ENCODE results near the gene ITPKB.

The ITPKB gene

GRCh38 chr1:226605318-226605950 lies 133.6 kb downstream of the ITPKB start:
- Mint-ChIP-seq H3K4me3 (no peak overlapping the region), H3K27ac (peak overlapping the region in 2 of 3 experiments; percentile 90 to 96), H3K9me3 (no peaks in the 10 kb centered on the region), H3K27me3 (ENCODE audit: low read depth) (no peaks in the 10 kb centered on the region), H3K36me3 (ENCODE audit: low read depth) (no peaks in the 10 kb centered on the region), H3K4me1 (peaks cover 54% of the 10 kb centered on the region)
- TF ChIP-seq, protein P1, sequence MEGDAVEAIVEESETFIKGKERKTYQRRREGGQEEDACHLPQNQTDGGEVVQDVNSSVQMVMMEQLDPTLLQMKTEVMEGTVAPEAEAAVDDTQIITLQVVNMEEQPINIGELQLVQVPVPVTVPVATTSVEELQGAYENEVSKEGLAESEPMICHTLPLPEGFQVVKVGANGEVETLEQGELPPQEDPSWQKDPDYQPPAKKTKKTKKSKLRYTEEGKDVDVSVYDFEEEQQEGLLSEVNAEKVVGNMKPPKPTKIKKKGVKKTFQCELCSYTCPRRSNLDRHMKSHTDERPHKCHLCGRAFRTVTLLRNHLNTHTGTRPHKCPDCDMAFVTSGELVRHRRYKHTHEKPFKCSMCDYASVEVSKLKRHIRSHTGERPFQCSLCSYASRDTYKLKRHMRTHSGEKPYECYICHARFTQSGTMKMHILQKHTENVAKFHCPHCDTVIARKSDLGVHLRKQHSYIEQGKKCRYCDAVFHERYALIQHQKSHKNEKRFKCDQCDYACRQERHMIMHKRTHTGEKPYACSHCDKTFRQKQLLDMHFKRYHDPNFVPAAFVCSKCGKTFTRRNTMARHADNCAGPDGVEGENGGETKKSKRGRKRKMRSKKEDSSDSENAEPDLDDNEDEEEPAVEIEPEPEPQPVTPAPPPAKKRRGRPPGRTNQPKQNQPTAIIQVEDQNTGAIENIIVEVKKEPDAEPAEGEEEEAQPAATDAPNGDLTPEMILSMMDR (IDR thresholded peaks at IDR 0.05; ENCODE audit: unreplicated experiment in 3 of 3): no peak

DNA sequence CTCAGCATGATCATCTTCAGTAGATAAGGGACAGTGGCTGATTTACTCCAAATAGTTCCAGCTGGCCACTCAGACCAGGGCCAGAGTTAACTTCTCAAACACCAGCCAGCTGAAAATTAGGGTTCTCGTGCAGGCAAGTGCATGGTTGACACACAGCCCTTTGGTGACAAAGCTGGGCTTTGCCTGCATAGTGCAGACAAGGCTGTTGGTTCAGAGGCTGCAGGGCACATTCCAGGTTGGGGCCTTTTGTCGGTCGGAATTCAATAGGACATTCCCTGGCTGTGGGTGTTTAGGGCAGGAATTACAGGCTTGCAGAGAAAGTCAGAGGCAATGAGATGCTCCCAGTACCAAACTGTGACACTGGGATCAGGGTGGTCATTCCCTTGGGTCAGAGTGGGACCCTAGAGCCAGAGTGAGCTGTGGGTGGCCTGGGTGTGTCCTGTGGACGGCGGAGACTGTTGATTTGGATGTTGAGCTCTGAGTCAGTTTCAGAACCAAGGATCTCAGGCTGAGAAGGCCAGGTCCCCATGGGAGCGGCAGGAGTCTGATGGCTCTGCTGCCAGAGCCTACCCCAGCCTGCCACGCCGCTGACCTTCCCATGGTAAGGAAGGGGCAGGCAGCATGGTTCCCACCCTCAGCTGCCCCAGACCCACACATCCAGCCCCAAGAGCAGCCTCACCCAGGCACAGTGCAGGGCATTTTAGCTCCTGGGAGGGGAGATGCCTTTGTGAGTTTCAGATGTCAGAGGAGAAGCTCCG lies 134.3 kb downstream of the ITPKB start:
- no peaks in the 10 kb centered on the region for H3K36me3 Mint-ChIP-seq (ENCODE audit: low read depth)
- TF ChIP-seq, protein P1 (IDR thresholded peaks at IDR 0.05; ENCODE audit: unreplicated experiment in 3 of 3): no peak
- H3K27ac Mint-ChIP-seq: peak overlapping the region in 2 of 3 experiments; percentile 90 to 96
- H3K27me3 Mint-ChIP-seq (ENCODE audit: low read depth): no peaks in the 10 kb centered on the region
- no peaks in the 10 kb centered on the region for H3K9me3 Mint-ChIP-seq
- H3K4me3 Mint-ChIP-seq: peak overlapping the region in 2 of 3 experiments; percentile 3 to 10
- H3K4me1 Mint-ChIP-seq: peaks cover 54% of the 10 kb centered on the region

DNA sequence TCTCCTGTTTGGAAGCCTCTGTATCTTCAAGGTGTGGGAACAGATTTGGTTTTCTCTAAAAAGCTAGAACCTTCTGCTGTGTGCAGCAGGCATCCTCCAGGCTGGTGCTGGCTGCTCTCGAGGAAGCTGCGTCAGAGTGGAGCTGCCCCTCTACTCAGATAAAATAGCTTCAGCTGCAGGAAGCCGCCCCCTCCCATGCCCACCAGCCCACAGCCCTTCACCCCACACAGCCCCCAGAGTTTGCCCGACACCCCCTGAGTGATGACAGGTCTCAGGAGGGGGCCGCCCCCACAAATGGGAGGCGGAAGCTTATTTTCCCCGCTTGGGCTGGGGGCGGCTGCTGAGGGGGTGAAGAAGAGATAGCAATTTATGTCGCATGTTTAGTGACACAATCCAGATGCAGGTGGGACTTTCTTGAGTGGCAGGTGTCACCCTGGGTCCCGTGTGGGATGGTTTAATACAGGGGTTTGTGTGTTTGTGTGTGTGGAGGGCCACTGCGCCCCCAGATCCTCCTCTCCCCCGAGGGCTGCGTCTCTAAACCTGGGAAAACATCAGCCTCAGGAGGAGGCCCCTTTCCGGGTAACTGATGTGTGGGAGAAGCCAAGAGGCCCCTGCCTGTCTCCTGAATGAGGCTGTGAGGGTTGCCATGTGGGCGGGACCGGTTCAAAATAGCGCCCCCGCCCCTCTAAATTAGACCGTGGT lies 135.1 kb downstream of the ITPKB start:
- Mint-ChIP-seq H3K36me3 (ENCODE audit: low read depth) (no peaks in the 10 kb centered on the region), H3K9me3 (no peaks in the 10 kb centered on the region), H3K4me3 (peak overlapping the region in 2 of 3 experiments; percentile 3 to 43), H3K27me3 (ENCODE audit: low read depth) (no peaks in the 10 kb centered on the region), H3K27ac (peak overlapping the region; percentile 60 to 96 (median 90)), H3K4me1 (peaks cover 47% of the 10 kb centered on the region)
- TF ChIP-seq, protein P1 (IDR thresholded peaks at IDR 0.05; ENCODE audit: unreplicated experiment in 3 of 3): no peak

DNA sequence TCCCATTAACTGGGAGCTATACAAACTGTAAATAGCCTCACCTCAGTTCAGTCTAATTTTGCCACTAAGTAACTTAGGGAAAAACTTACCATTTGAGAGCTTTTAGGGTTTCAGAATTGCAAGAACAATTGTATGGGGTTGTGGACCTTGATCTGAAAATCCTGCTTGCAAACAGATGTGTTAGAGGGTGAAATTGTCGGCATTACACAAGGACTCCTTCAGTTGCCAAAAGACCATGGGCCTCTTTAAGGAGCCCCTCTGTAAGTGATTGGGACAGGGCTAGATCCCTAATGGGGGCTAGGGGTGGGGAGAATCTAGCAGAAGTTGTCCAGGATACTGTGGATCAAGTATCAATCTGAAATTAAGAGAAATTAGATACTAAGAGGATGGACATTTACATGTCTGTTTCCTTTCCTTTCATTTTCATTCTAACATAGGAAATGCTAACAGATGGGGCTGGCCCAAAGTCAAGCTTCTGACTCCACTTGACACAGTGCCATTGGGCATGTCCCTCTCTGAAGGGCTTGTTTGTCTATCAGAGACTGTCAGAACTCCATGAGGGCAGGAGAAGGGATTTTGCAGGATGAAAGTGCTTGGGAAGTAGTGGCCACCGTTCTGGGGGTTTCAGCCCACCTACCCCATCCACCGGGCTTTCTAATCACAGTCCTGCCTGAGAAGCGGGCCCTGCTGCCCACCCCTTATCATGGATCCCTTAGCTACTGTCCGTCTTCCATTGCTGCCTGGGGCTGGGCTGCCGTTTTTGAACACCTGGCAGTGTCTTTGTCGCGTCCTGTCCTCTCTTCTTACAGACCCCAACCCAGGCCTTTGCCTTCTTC lies 135.8 kb downstream of the ITPKB start:
- Mint-ChIP-seq H3K9me3 (no peaks in the 10 kb centered on the region), H3K4me1 (peaks cover 46% of the 10 kb centered on the region), H3K36me3 (ENCODE audit: low read depth) (no peaks in the 10 kb centered on the region), H3K4me3 (peak overlapping the region in 2 of 3 experiments; percentile 43 to 47), H3K27ac (peak overlapping the region; percentile 79 to 96 (median 90)), H3K27me3 (ENCODE audit: low read depth) (peaks cover 5% of the 10 kb centered on the region)
- TF ChIP-seq, protein P1 (IDR thresholded peaks at IDR 0.05; ENCODE audit: unreplicated experiment in 3 of 3): no peak

- TF ChIP-seq, protein P1 (IDR thresholded peaks at IDR 0.05; ENCODE audit: unreplicated experiment in 3 of 3): no peak
- H3K36me3 Mint-ChIP-seq (ENCODE audit: low read depth): no peaks in the 10 kb centered on the region
- peak overlapping the region in 1 of 3 experiments; percentile 13 for H3K4me3 Mint-ChIP-seq
- H3K9me3 Mint-ChIP-seq: no peaks in the 10 kb centered on the region
- H3K27ac Mint-ChIP-seq: peak overlapping the region; percentile 79 to 96 (median 90)
- peaks cover 46% of the 10 kb centered on the region for H3K4me1 Mint-ChIP-seq
- H3K27me3 Mint-ChIP-seq (ENCODE audit: low read depth): peaks cover 5% of the 10 kb centered on the region
Measured at GRCh38 chr1:226602186-226603021, 136.7 kb downstream of the ITPKB start.
